Colonic mucosa (tissue), 4 donors: ENCODE results near the gene ENO3. TPM values are rescaled to one million over a fixed set of nuclear protein-coding genes. Genes with fewer than 3 reads are reported as not detected.
A peak's percentile ranks its signal among the peaks of the same experiment; 100 is the strongest.

Source experiments
- DNase-seq: peaks from one replicate; pipeline ENCODE4 v3.0.0-alpha.2; 2020
- H3K27ac ChIP-seq: fragments of 200-600 bp; one replicate; pipeline ENCODE4 v1.8.0; 2021
- H3K27me3 ChIP-seq: fragments of 200-600 bp; one replicate; pipeline ENCODE4 v1.8.0; 2021
- H3K36me3 ChIP-seq: fragments of 200-600 bp; one replicate; pipeline ENCODE4 v1.8.0; 2021
- H3K4me1 ChIP-seq: fragments of 200-600 bp; one replicate; pipeline ENCODE4 v1.8.0; 2021; ENCODE audit warnings: mild to moderate bottlenecking
- H3K4me3 ChIP-seq: fragments of 200-600 bp; one replicate; pipeline ENCODE4 v1.8.0; 2021
- H3K9ac ChIP-seq, 2 donors: one replicate each; pipeline ENCODE4 v1.7.0; 2013; ENCODE audit warnings: control low read depth in 2 of 2, low read depth in 2 of 2, low read length in 2 of 2
- H3K9me3 ChIP-seq: fragments of 200-600 bp; one replicate; pipeline ENCODE4 v1.8.0; 2021
- CTCF ChIP-seq: fragments of 200-600 bp; IDR thresholded peaks from one replicate; pipeline ENCODE4 v1.8.0; 2022; ENCODE audit warnings: antibody characterized with exemption, mild to moderate bottlenecking
- intact Hi-C: fragments of 100-400 bp; cut with DNase I; formaldehyde crosslinking; loops from one replicate; pipeline ENCODE4 v1.14.1; 2022
- total RNA-seq, 2 donors: library from RNA; stranded (reverse); fragmentation: NEBNext Ultra II Directional in 1 of 2; extraction: Animal tissue kit (Norgen Biotek cat#: 25700) in 1 of 2; gene quantifications; one replicate each; pipeline ENCODE4 v1.2.1, GENCODE V29; 2021
- donor health status: healthy.
- donor health status: DM: no; HTN: no; CAD: no.
- donor health status: DM: no; HTN: no; CAD: no.

ENO3 gene
- total RNA-seq, 2 donors from 2014 or later, result 3.8 to 17.6 TPM

- H3K4me1 ChIP-seq, result no peaks in the 10 kb centered on the region
- H3K4me3 ChIP-seq, result no peak overlapping the region
- intact Hi-C loops, result loop anchor here (5.0 kb wide), 1 partner anchor 82 kb away; no protein-coding TSS in a partner anchor
- H3K9me3 ChIP-seq, result no peaks in the 10 kb centered on the region
- TF ChIP-seq CTCF, result peak; percentile 78
- no peaks in the 10 kb centered on the region for H3K27me3 ChIP-seq
- H3K9ac ChIP-seq, result no peak overlapping the region
- DNase-seq, result peak; percentile 56
- H3K36me3 ChIP-seq, result peaks cover 5% of the 10 kb centered on the region
- H3K27ac ChIP-seq, result no peak overlapping the region
Measured at GRCh38 chr17:4980644-4981216, 29.8 kb downstream of the ENO3 start.

GRCh38 chr17:4982305-4982704 lies 31.4 kb downstream of the ENO3 start:
- Histone ChIP-seq H3K9ac (no peak overlapping the region), H3K27me3 (no peaks in the 10 kb centered on the region), H3K36me3 (peaks cover 5% of the 10 kb centered on the region), H3K4me1 (no peaks in the 10 kb centered on the region), H3K27ac (no peak overlapping the region), H3K4me3 (no peak overlapping the region), H3K9me3 (no peaks in the 10 kb centered on the region)
- no peak for DNase-seq
- intact Hi-C loops, result loop anchor here (5.0 kb wide), 1 partner anchor 80 kb away; no protein-coding TSS in a partner anchor
- TF ChIP-seq CTCF, result no peak

GRCh38 chr17:4986403-4986802 lies 35.5 kb downstream of the ENO3 start:
- TF ChIP-seq CTCF, result no peak
- intact Hi-C loops, result no loop called here
- H3K4me3 ChIP-seq, result peak overlapping the region; percentile 95

GRCh38 chr17:4986951-4987766 lies 36.2 kb downstream of the ENO3 start, which contains the start of gene CAMTA2:
CAMTA2 (minus strand) TSS chr17:4987675; CDS start chr17:4986222, 1,453 bp downstream.
- peak; percentile 72 for TF ChIP-seq CTCF
- Histone ChIP-seq H3K9ac (peak within 1 kb of the TSS; percentile 92 to 99), H3K4me3 (peak within 1 kb of the TSS; percentile 95), H3K27me3 (no peaks in the 10 kb centered on the region), H3K4me1 (peaks cover 9% of the 10 kb centered on the region), H3K9me3 (no peaks in the 10 kb centered on the region), H3K36me3 (peaks cover 5% of the 10 kb centered on the region), H3K27ac (peak within 1 kb of the TSS; percentile 96)
- peak; percentile 94 for DNase-seq
- intact Hi-C loops, result no loop called here

More at GRCh38 chr17:4986403-4986802, 35.5 kb downstream of the ENO3 start:
- Histone ChIP-seq H3K9ac (peak overlapping the region; percentile 92 to 99), H3K27ac (peak overlapping the region; percentile 96), H3K27me3 (no peaks in the 10 kb centered on the region), H3K4me1 (peaks cover 9% of the 10 kb centered on the region), H3K9me3 (no peaks in the 10 kb centered on the region), H3K36me3 (peaks cover 5% of the 10 kb centered on the region)
- DNase-seq, result peak; percentile 57

- intact Hi-C loops, result no loop called here
Measured at GRCh38 chr17:4987767-4988567, 37.0 kb downstream of the ENO3 start.

More at GRCh38 chr17:4987767-4988567, 37.0 kb downstream of the ENO3 start:
- peak overlapping the region; percentile 96 for H3K27ac ChIP-seq
- peaks cover 9% of the 10 kb centered on the region for H3K4me1 ChIP-seq
- H3K36me3 ChIP-seq, result peaks cover 5% of the 10 kb centered on the region
- DNase-seq, result no peak
- H3K9ac ChIP-seq, result peak overlapping the region; percentile 92 to 99
- H3K9me3 ChIP-seq, result no peaks in the 10 kb centered on the region
- no peak for TF ChIP-seq CTCF
- peak overlapping the region; percentile 95 for H3K4me3 ChIP-seq
- H3K27me3 ChIP-seq, result no peaks in the 10 kb centered on the region
